Measurements from ENCODE around the gene GRIN2C. TPM values are rescaled to one million over a fixed set of nuclear protein-coding genes. Genes with fewer than 3 reads are reported as not detected.

Gene GRIN2C
- total RNA-seq, 1 experiment from 2014 or later: 0.11 TPM

DNA sequence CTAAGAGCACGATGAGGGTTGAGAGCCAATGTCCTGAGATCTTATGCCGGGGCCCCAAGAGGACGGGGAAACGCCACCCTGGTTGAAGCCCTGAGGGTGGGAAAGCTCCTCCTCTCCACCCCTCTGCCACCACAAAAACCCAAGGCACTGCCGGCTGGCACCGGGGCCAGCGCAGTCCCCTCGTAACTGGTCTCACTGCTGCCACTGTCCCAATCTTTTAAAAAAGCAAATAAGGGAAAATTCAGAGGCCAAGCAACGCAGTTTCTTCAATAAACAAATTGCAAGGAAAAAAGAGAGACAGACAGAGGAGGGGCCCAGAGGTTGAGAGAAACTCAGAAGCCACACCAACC, 6.7 kb downstream of the GRIN2C start:
- no peaks in the 10 kb centered on the region for H3K4me1 ChIP-seq (replicated peaks; ENCODE audit: insufficient read depth)
- no peak overlapping the region for H3K4me3 ChIP-seq
- H3K4me2 ChIP-seq: no peak overlapping the region
- no TSS peak for BruUV-seq (replicated peaks)
- TF ChIP-seq, protein P1, sequence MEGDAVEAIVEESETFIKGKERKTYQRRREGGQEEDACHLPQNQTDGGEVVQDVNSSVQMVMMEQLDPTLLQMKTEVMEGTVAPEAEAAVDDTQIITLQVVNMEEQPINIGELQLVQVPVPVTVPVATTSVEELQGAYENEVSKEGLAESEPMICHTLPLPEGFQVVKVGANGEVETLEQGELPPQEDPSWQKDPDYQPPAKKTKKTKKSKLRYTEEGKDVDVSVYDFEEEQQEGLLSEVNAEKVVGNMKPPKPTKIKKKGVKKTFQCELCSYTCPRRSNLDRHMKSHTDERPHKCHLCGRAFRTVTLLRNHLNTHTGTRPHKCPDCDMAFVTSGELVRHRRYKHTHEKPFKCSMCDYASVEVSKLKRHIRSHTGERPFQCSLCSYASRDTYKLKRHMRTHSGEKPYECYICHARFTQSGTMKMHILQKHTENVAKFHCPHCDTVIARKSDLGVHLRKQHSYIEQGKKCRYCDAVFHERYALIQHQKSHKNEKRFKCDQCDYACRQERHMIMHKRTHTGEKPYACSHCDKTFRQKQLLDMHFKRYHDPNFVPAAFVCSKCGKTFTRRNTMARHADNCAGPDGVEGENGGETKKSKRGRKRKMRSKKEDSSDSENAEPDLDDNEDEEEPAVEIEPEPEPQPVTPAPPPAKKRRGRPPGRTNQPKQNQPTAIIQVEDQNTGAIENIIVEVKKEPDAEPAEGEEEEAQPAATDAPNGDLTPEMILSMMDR (conservative IDR thresholded peaks at IDR 0.05): no peak
- TF ChIP-seq EZH2 (IDR thresholded peaks at IDR 0.05; ENCODE audit: low read depth): no peak
- H3K27ac ChIP-seq: no peak overlapping the region
- POLR2A ChIA-PET (ENCODE audit: unreplicated experiment): interaction anchor here (0.6 kb wide), 1 partner anchor 243 kb away, joined by 5 read pairs; no protein-coding TSS in a partner anchor
- no peaks in the 10 kb centered on the region for H3K79me2 ChIP-seq (ENCODE audit: low read depth)
- CTCF ChIA-PET: interaction anchor here (0.9 kb wide), 1 partner anchor 9 kb away, joined by 3 read pairs; no protein-coding TSS in a partner anchor
- no peaks in the 10 kb centered on the region for H4K20me1 ChIP-seq (ENCODE audit: insufficient read depth)
- no peak for DNase-seq
- no peaks in the 10 kb centered on the region for H3K9me3 ChIP-seq (ENCODE audit: insufficient read depth, low read depth)
- H3F3A ChIP-seq (ENCODE audit: insufficient read depth, low read depth): no peaks in the 10 kb centered on the region; the same call in 1 of the 2 replicates
- H2AFZ ChIP-seq: no peak overlapping the region
- H3K9me2 ChIP-seq (ENCODE audit: insufficient read depth): no peaks in the 10 kb centered on the region
- peaks cover 72% of the 10 kb centered on the region for H3K27me3 ChIP-seq (ENCODE audit: insufficient read depth, low read depth)
- H3K36me3 ChIP-seq (ENCODE audit: low read depth): no peaks in the 10 kb centered on the region
- intact Hi-C loops (cut with micrococcal nuclease; ENCODE audit: unreplicated experiment): no loop called here

DNA sequence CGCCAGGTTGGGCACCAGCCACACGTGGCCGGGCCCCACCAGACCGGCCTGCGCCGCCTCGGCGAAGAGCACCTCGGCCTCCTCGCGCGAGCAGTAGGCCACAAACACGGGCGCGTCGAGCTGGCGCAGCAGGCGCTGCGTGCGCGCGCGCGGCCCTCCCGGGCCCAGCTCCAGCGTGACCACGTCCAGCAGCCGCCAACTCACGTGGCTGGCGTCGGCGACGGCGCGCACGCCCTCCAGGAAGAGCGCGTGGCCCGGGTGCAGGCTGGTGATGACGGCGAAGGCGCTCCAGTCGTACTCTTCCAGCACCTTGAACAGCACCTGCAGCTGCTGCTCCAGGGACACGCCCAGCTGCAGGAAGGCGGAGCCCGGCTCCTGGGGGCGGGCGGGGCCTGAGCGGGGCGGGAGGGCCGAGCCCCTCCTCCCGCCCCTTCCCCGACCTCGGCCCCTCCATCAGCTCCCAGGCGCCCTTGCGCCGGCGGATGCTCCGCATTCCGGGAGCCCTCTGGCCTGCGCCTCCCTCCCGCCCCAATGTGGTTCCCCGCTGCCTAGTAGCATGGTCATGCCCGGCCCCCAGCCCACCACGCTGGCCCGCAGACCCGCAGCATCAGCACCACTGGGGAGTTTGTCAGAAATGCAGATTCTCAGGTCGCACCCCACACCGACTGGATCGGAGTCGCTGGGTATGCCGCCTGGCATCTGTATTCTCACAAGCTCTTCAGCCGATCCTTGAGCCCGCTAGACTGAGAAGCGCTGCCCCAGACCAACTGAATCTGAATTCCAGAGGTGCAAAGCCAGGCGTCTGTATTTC, 7.2 kb downstream of the GRIN2C start:
- H3K4me2 ChIP-seq: no peak overlapping the region
- peaks cover 66% of the 10 kb centered on the region for H3K27me3 ChIP-seq (ENCODE audit: insufficient read depth, low read depth)
- H3K36me3 ChIP-seq (ENCODE audit: low read depth): no peaks in the 10 kb centered on the region
- no peaks in the 10 kb centered on the region; the same call in 1 of the 2 replicates for H3F3A ChIP-seq (ENCODE audit: insufficient read depth, low read depth)
- no peak for DNase-seq
- ChIA-PET CTCF (no interaction called here), POLR2A (ENCODE audit: unreplicated experiment) (interaction anchor here (0.6 kb wide), 1 partner anchor 244 kb away, joined by 5 read pairs; no protein-coding TSS in a partner anchor)
- no peak overlapping the region for H3K4me3 ChIP-seq
- no peaks in the 10 kb centered on the region for H3K9me3 ChIP-seq (ENCODE audit: insufficient read depth, low read depth)
- intact Hi-C loops (cut with micrococcal nuclease; ENCODE audit: unreplicated experiment): no loop called here
- no peak overlapping the region for H2AFZ ChIP-seq
- H4K20me1 ChIP-seq (ENCODE audit: insufficient read depth): no peaks in the 10 kb centered on the region
- TF ChIP-seq, protein P1 (conservative IDR thresholded peaks at IDR 0.05): no peak
- no peak for TF ChIP-seq EZH2 (IDR thresholded peaks at IDR 0.05; ENCODE audit: low read depth)
- H3K27ac ChIP-seq: no peak overlapping the region
- H3K4me1 ChIP-seq (replicated peaks; ENCODE audit: insufficient read depth): no peaks in the 10 kb centered on the region
- no TSS peak for BruUV-seq (replicated peaks)
- no peaks in the 10 kb centered on the region for H3K9me2 ChIP-seq (ENCODE audit: insufficient read depth)
- H3K79me2 ChIP-seq (ENCODE audit: low read depth): no peaks in the 10 kb centered on the region

DNA sequence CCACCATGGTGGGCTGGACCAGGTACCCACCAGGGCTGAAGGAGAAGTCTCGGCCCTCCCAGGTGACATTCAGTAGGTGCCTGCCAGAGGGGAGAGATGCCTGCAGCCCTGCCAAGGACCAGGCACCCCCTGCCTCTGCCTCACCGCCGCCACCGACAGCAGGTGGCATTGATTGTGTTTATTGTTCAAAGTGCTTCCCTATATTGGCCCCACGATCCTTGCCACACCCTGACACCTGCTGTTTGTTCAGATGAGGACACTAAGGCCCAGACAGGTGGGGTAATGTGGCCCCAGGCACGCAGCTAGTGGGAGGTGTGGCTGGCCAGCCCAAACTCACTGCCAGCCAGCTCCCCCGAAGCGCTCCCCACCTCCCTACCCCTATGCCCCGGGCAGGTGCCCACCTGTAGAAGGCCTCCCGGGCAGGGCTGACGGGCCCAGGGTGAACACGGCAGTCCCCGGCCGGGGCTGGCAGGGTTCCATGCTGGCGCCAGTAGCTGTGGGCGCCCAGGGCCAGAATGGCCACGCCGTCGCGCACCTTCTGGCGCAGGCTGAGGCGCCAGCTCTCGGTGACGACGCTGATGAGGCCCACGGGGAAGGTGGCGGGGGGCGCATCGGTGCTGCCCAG, 8.0 kb downstream of the GRIN2C start:
- ChIA-PET CTCF (no interaction called here), POLR2A (ENCODE audit: unreplicated experiment) (no interaction called here)
- no peak overlapping the region for H3K27ac ChIP-seq
- TF ChIP-seq EZH2 (IDR thresholded peaks at IDR 0.05; ENCODE audit: low read depth): no peak
- TF ChIP-seq, protein P1 (conservative IDR thresholded peaks at IDR 0.05): no peak
- no peaks in the 10 kb centered on the region for H4K20me1 ChIP-seq (ENCODE audit: insufficient read depth)
- H3K4me1 ChIP-seq (replicated peaks; ENCODE audit: insufficient read depth): no peaks in the 10 kb centered on the region
- H3K9me3 ChIP-seq (ENCODE audit: insufficient read depth, low read depth): no peaks in the 10 kb centered on the region
- no peaks in the 10 kb centered on the region for H3K36me3 ChIP-seq (ENCODE audit: low read depth)
- no peaks in the 10 kb centered on the region for H3K9me2 ChIP-seq (ENCODE audit: insufficient read depth)
- H3K79me2 ChIP-seq (ENCODE audit: low read depth): no peaks in the 10 kb centered on the region
- H3F3A ChIP-seq (ENCODE audit: insufficient read depth, low read depth): no peaks in the 10 kb centered on the region; the same call in 1 of the 2 replicates
- BruUV-seq (replicated peaks): no TSS peak
- no peak overlapping the region for H2AFZ ChIP-seq
- DNase-seq: no peak
- H3K4me2 ChIP-seq: no peak overlapping the region
- H3K4me3 ChIP-seq: no peak overlapping the region
- intact Hi-C loops (cut with micrococcal nuclease; ENCODE audit: unreplicated experiment): no loop called here
- H3K27me3 ChIP-seq (ENCODE audit: insufficient read depth, low read depth): peaks cover 60% of the 10 kb centered on the region

All from PC-9 (cell line).